RPMI7951 (cell line): ENCODE measurements around the gene RBM33. TPM values are rescaled to one million over a fixed set of nuclear protein-coding genes. Genes with fewer than 3 reads are reported as not detected.
"Not testable (repeated sequence)": the region's sequence is repeated elsewhere in the genome, so short reads cannot be mapped to it uniquely, and the experiment has no call there.

Experiments
- DNase-seq: peaks from one replicate; pipeline ENCODE4 v3.0.0-alpha.2; 2012; ENCODE audit warnings: low read depth
- total RNA-seq: library from RNA; depleted of rRNA; stranded (reverse); fragments of >200 nt; shearing (Covaris generic); gene quantifications from 2 replicates; pipeline ENCODE4 v1.2.3, GENCODE V29; 2014

RBM33 gene
- total RNA-seq, 1 experiment from 2014 or later, result 12.7 TPM

DNA sequence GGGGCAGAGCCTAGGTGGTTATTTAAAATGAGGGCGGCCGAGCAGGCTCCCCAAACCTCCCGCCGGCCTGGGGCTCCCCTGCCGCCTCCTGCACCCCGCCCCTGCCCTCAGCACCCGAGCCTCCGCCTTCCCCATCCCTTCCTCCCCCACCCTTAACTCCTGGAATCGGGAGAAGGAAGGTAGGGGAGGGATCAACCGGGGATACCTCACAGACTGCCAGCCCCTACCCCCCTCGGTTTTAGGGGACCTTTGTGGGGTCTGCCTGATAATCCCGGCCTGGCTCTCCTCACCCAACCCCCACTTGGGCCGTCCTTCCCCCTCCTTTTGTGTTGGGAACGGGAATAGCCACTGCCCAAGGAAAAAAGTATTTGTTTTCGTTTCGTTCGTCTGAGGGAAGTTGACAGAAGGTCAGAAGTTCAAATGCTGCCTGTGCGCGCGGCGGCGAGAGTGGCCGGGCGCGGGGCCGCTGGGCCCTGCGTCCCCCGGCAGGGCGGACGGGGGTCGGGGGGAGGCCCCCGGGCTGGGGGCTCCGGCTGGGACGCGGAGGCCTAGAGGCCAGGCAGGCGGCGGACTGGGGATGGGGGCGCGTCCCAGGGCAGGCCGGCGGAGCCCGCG is 165.0 kb downstream of the RBM33 start:
- no peak for DNase-seq

DNA sequence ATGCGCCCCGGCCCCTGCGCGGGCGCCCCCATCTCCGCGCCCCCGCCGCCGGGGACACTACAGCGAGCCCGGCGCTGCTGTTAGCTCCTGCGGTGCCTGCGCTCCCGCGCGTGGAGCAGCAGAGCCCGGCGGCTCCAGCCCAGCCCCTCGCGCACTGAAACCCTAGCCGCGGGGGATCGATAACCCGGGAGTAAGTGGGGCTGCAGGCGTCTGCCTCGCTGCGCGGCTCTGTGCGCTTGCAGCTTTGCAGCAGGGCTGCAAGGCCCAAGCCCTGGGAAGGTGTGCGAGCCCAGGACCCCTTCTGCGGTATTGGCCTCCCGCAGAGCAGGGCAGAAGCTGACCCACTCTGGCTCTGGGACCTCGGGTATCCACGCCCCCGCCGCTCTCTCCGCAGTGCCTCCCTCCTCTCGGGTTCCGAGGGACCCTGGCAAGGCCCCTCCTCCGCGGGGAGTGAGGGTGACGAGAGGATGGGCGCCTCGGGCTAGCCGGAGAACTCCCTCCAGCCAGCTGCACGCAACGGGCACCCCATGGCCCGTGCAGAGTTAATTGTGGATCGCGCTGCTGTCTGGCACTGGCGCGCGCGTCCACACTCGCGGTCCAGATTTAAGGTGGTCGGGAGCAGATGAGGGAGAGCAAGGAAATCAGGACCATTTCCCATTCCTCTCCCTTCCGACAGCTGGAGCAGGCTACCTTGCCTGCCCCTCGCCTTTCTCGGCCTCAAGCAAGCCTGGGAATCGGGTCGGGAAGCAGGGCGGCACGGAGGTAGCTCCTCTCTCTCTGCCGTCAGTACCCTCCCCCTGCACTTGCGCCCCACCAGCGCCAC is 165.7 kb downstream of the RBM33 start:
- no peak for DNase-seq

DNA sequence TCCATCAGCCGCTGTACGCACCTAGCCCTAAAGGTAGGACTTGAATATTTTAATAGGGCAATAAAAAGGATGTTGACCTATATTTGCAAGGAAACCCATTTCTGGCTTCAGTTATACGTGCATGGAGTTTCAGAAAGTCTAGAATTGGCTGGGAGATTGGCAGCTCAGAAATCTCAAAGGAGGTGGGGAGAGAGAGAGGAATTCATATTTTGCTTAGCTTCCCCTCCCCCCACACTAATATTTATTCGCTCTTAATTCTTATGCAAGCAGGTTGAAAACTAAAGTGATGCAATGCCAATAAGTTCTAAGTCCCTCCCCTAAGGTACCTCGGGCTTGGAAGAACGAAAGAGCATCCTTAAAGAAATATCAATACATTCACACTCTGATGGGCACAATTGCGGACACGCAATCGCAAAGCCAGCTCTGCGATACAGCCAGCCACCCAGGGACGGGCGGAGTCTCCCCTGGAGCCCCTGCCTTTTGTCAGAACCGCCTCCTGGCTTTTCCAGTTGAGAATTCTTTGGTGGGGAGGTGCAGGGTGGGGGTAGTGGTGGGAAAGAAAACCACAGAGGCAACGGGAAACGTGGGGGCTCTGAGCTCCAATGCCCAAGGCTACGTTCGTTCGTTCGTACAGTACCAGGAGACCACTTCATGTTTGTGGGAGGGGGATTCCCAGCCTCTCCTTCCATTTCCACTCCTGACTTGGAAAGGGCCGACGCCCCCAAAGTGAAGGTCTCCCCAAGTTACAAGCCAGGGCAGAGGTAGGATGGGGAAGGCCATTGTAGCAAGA is 166.5 kb downstream of the RBM33 start:
- no peak for DNase-seq

DNA sequence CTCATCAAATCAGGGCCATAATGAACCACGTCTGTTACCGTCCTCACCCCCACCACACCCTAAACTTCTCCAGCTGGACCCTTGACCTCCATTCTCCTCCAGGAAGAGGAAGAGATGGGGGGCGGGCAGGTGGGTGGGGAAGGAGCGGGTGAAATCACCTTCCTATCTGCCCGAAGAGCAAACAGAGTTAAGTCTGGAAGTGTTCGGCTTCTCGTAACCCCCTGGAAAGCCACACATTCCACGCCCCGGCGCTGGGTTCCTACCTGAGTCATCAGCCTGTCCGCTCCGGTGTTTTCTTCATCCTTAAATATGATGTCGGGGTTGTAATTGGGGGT is 167.1 kb downstream of the RBM33 start:
- no peak for DNase-seq

DNA sequence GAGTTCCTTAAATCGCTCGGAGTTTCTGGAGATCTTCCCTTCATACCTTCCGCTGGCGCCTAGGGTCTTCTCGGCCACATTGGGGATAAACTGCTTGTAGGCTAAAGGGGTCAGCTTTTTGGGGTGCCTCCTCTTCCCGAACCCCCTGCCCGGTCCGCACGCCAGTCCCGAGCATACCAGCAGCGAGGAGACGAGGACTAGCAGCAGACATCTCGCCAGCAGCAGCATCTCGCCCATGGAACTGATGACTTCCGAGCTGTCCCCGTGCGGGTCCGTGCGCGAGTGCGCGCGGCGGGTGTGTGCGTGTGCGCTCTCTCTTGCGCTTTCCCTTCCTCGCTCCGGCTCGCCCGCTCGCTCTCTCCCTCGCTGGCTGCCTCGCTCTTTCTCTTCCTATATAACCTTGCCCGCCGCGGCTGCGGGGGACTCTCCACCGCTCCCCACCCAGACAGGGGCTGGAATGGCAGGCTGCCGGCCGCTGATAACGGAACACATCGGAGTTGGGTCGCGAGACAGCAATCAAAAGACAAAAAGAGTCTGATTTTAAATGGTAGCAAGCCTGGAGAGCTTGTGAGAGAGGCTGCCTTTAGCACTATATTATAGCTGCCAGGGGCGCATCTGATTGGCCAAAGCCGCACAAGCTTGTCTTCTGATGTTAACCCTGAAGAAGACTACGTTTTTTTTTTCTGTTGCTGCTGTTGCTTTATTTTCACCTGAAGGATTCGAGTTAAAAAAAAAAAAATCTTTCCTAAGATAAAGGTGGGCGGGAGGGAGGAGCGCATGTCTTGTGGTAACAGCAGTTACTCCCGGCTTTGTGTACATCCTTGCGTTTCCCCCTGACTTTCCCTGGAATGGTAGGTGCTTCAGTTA is 167.7 kb downstream of the RBM33 start, which contains the start of gene SHH:
Gene SHH, minus strand, starts transcription at position 569 of the 867 bp plus-strand sequence. Its CDS starts 341 bp downstream, at position 228.
- no peak for DNase-seq

DNA sequence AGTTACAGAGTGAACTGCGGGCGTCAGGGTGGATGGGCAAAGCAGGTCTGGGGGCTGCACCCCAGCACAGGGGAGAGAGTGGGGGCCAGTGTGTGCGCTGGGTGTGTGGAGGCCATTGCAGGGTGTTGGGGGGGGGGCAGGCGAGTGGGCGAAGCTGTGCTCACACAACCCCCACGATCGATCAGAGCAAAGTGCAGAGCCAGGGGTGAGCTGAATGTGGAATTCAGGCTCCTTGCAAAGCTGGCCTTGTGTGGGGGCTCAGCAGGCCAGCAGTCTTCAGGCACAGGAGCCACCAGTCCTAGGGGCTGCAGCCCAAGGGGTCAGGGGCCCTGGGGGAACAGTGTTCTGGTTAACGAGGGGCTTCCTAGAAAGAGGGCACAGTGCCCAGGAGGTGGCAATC is 168.7 kb downstream of the RBM33 start:
- no peak for DNase-seq

GRCh38 chr7:155813546-155814315 is 169.3 kb downstream of the RBM33 start:
- DNase-seq, result no peak

DNA sequence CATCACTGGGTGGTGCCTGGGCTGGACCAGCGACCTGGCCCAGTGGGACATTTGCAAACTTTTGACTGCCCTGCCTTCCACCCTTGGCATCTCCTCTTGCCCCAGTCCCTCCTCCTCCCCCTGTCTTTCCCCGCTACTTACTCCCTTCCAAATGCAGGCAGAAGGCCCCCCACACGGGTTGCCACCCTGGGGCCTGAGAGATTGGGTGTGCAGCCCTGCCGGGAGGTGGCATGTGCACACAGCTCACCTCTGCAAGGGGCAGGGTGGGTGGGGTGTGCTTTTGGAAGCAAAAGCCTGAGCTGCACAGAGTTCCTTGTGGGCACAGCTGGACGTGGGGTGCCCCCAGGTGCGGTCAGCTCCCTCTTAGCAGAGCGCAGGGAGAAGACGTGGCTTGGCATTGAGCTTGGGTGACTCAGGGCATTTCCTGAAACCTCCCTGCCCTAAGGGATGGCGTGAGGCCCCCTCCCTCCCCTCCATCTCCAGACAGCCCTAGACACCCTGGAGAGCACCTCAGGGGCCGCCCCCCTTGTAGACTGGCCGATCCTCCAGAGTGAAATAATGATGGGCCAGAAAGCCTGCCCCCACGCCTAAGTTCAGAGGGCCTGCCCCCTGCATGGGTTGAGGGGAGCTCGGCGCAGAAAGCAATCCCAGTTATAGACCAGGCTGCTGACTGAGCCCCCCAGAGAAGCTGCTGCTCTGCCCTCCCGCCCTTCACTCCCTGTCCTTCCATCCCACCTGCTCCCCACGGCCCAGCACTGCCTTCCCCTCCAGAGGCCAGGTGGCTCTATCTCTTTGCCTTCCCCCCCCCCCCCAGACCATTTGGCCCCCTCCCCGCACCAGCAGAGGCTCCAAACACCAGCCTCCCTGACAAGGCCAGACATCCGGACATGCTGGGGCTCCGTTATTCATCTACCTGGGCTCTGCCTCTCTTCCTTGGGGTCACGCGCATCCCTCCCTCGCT is 170.1 kb downstream of the RBM33 start:
- DNase-seq, result peak; percentile 47

DNA sequence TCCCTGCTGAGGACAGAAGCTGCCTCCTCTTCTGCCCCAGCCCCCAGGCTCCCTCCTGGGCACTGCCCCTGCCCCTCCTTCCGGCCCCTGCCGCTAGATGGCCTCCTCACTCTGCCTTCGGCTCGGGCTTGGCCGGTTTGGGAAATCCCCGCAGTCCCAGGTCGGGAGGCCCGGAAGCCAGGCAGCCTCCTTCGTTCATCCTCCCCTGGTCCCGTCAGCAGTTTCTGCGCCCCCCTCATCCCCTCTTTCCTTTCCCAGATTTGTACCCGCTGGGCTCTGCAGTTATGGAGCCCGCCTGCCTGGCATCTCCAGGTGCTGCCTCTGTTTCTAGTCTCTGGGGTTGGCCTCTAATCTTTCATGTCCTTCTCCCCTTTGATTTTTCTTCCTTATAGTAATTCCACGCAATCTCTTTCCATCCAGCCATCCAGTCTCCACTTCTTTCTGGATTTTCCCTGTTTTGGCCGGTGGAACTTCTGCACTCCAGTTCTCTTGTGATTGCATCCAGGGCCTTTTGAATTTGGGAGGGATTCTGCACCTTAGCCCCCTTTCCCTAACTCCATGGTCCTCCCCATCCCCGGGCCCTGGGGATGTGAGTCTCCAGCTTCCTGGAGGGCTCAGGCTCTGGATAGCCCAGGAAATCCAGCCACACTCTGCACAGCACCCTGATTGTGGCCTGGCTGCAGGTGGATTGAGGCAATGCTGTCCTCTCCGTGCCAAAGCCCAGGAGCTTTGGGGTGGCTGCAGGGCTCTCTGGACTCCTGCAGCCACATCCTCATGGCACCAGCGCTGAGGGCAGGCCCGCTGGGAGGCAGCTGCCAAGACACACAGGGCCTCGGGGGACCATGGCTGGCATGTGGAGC is 171.1 kb downstream of the RBM33 start:
- DNase-seq, result peak; percentile 39

DNA sequence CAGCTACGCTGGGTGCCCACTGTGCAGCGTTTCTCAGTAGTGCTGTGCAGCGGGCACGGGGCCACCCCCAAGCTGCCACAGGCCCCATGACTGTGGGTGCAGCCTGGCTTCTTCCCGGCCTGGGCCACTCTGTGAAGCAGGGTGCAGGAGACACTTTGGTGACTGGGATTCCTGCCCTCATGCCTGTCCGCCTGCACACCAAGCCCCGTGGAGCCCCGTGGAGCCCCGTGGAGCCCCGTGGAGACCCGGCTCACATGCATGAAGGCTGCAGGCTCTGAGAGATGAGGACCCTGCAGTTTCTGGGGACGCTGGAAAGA is 171.7 kb downstream of the RBM33 start:
- DNase-seq, result no peak

- no peak for DNase-seq
These were observed 172.5 kb downstream of the RBM33 start for GRCh38 chr7:155816996-155817395.

GRCh38 chr7:155817515-155817914 is 173.1 kb downstream of the RBM33 start:
- not testable (repeated sequence) for DNase-seq

GRCh38 chr7:155818154-155818819 is 173.8 kb downstream of the RBM33 start:
- DNase-seq, result no peak

DNA sequence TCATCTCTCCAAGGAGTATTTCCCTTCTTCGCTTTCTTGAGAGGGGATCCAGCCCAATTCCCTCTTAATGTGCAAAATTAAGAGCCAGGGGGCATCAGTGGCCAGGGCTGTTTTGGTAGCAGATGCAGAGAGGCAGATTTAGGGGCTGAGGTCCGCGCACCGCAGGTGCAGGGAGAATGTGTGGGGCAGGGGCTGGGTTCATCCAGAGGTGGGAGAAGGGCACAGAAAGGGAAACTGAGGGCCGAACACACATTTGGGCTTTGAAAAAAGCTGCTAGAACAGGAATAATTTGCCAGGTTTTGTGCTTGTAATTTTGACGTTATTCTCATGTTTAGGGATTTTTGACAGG is 174.3 kb downstream of the RBM33 start:
- DNase-seq, result no peak

GRCh38 chr7:155819186-155819585 is 174.7 kb downstream of the RBM33 start:
- DNase-seq, result no peak

DNA sequence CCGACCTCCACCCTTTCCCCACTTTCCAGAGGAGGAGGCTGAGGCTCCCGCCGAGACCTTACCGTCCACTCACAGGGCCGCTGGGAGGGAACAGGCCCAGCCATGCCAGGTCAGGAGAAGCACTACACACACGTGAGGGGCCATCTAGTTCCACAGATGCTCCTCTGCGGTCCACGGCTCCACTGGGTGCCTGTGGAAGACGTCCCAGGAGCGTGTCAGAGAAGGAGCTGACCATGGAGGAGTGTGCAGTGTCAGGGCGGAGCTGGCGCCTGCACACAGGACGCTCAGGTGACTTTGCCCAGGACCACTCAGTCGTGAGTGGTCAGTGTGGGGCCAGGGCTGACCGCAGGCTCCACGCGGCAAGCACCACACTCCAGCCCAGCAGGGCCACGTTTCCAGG is 175.8 kb downstream of the RBM33 start:
- DNase-seq, result no peak

DNA sequence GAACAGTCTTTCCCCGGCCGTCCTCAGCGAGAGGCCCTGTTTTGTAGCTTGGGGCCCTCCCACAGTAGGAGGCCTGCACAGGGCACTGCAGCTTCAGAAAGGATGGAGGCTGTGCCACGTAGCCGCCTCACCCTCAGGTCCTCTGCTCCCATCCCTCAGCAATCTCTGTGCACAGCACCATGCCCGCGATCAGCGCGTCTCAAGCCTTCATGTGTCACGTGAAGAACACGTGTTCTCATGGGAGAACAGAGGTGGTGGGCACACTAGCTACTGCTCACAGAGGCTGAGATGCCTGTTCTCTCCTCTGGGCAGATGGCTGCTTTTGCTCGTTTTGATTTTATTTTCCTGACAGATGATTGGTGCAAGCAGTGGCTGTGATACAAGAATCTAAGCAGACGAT is 176.3 kb downstream of the RBM33 start:
- no peak for DNase-seq

- no peak for DNase-seq
These were observed 177.4 kb downstream of the RBM33 start for GRCh38 chr7:155821851-155822250.
